Measurements from ENCODE around the gene PRKCH.
A peak's percentile ranks its signal among the peaks of the same experiment; 100 is the strongest.

PRKCH gene

DNA sequence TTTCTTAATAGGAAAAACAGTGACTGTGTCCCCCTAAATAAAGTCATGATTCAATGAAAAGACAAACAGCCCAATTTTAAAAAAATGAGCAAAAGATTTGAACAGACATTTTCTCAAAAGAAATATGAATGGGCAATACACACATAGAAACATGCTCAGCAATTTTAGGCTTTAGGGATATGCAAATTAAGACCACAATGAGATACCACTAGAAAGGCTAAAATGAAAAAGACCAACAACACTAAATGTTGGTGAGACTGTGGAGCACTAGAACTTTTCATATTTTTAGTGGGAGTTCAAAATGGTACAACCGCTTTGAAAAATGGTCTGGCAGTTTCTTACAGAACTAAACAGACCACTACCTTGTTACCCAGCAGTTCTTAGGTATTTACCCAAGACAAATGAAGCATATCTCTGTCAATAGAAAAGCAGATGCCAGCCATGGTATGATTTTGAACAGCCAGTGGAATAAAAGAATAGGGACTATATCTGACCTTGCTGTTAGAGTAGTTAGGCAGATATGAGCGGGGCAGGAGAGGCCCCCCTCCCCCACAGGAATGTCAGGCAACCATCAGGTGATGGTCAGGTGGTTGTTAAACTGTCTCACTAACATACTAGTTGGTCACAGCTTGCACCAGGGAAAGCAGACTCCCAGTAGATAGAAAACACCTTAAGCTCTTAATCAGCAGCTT lies 108.8 kb downstream of the PRKCH start:
- DNase-seq: no peak

DNA sequence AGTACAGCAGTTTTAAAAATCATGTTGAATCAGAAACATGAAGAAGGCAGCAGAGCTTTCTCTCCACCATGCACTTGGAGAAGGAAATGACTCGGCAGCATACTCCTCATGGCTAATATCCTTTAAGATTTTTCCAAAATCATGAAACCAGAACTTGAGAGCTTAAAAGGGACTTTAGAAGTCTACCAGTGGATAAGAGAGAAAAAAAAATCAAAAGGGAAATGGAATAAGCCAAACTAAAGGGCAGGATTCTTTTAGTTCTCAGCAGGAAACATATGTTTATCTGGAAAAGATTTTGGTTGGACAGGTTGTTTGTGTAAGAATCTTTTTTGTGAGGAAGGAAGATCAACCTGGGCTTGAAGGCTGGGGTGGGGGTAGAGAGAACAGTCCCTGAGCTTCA lies 111.8 kb downstream of the PRKCH start:
- peak in 2 of 4 experiments; percentile 30 to 34 for DNase-seq

DNA sequence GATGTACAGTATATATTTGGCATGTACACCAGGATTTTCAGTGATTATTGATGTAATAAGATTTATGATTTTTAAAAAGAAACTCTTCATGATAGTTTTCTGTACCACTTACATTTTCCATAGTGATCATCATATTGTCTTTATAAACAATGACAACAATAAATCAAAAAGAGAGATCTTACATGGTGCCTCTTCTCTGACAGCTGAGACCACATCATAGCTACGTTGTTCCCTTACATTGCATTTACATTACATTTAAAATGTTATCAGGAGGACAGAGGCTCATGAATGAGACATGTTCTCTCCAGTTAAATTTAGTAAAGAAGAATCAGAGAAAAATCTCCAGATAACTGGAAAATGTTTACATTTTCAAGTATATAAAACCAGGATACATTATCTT lies 112.4 kb downstream of the PRKCH start:
- no peak for DNase-seq

DNA sequence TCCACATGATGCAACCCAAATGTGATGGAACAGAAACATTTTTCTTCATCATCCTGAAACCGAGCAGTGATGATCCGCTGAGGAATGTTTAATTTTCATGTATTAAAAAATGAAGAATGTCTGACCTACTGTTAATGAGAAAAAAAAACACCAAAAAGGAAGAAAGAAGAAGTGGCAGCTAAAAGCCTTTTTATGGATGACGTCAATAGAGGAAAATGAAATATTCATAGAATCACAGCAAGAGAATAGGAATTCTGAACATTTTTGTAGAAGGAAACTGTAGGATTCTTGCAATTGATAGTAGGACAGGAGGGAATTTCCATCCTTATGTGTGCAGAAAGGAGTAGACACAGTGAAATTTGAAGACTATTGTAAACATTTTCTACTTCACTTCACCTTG lies 112.9 kb downstream of the PRKCH start:
- no peak for DNase-seq

DNA sequence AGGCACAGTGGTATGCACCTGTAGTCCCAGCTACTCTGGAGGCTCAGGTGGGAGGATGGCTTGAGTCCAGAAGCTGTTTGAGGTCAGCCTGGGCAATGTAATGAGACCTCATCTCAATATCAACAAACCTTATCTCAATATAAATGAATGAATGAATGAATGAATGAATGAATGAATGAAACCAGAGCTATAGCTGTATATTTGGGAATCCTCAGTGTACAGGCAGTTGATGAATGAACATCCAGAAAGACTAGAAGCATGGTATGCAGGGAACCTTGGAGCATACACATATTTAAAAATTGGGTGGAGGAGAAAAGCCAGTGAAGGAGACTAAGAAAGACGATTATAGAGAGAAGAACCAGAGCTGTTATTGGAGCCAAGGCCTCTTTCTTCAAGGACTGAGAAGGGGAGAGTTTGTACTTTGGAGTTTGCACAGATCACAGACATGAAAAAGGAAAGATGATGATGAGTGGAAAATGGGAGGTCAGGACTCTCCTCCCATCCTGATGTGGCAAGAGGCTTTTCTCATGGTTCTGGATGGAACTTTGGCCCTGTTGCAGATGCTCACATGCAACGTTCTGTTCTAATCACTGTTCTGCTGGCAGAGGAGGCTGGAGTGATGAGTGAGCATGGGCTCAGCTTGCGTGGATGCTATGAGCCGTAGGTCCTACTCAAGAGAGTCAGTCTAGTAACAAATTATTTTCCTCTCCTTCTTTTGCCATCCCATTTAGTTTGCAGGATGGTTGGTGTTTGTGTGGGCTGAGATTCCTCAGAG lies 114.4 kb downstream of the PRKCH start:
- DNase-seq: no peak

DNA sequence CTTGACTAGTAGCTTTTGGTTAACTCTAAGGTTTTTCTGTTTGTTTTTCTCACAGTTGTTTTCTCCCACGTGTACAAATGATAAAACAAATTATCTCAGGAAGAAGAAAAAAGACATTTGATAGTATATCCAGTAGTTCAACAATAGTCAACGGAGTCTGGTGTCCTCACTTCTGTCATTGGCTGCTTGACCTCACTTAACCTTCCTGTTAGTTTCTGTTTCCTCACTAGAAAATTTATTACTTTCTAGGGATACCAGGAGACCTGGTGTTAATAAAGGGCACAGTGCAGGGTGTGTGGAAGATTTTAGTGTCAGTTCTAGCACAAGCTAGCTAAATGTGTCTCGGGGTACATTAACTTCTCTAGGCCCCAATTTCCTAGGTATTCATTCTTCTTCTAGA lies 116.0 kb downstream of the PRKCH start:
- peak in 3 of 4 experiments; percentile 33 to 55 (median 51) for DNase-seq

DNA sequence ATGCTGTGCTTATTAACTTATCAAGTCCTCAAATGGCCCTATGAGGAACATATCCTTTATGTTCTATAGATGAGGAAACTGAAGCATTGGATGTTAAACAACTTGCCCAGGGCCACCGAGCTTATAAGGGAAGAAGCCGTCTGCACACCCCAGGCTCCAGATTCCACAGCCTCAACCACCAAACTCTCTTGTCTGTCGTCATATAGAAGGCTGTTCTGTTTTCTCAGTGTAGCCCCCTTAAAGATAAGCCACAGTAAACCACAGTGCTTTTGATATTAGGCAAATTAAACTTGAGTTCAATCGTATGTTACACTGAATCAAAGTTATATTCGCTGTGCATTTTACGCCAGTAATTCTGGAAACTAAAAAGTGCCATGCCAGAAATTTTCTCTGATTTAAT lies 116.7 kb downstream of the PRKCH start:
- DNase-seq: peak; percentile 22 to 40 (median 34)

DNA sequence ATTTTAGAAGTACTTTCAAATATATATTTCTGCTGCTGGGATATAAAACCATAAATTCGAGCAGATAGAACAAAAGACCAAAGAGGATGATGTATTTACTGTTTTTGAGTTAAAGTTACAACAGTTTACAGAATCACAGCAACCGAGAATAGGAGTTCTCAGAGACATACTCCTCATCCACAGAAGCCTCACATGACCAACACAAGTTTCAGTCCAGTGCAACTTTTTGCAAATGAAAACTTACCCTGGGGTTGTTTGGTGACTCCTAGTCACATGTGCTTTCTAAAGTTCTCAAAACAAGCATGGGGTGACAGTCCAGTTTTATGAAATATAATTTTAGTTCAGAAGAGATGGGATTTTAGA lies 117.1 kb downstream of the PRKCH start:
- peak; percentile 67 to 88 (median 77) for DNase-seq

DNA sequence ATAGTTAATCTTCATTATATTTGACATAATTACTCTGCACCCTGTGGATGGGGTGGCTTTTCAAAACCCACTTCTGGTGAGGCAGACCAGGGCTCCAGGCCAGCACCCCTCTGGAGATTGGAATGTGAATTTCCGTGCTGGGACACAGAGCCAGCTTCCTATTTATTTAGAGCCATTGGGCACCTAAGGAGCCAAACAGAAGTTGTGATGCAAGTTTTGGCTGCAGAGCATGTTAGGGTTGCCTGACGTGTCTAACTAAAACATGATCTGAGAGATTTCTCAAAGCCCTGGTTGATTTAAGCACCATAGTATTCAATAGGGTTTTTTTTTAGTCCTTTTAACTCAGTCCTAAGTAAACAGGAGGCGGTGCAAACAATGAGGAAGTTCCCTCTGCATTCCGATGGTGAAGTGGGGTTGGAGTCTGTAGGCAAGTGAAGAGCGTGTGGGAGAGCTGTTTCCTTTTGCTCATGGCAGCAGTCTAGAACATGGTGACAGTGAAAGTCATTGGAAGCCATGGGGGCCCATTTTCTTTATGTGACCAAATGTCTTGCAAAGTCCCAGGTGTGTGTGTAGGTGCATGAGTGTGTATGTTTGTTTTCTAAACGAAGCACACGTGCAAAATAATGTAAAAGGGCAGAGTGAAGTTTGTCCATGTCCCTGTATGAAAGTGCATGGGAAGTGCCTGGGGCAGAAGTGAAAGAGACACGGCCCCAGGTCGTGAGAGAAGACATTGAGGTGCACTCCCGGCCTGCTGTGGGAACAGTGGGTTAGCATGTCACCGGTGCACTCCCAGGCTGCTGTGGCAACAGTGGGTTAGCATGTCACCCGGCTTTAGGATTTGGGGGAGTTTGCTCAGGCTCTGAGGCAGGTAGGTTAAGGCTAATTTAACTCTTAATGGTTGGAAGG lies 117.7 kb downstream of the PRKCH start:
- peak; percentile 79 to 92 (median 87) for DNase-seq

DNA sequence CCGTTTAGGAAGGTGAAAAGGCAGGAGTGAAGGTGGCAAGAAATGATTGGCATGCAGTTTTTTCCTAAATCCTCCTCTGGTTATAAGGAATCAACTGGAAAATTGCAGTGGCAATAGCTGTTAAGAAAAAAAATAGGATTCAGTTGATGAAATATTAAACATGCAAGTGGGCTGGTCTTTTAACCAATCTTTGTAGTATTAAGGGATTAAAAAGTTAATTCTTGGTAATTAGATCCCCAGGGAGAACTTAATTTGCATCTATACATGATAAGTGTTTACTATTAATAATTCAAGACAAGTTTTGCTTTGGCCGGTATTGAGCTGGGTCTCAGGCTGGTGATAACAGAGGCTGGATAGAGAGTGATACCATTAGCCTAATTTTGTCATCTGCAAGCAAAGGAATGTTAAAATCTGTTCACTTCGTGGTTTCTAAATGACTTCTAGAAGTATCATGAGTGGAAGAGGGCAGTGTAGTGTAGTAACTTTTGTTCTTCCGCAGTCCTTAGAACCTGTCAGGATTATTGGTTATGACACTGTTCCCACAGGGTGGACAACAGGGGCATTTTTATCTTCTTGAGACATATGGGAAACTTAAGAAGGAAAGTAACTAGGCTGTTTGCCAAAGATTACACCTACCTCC lies 118.5 kb downstream of the PRKCH start:
- no peak for DNase-seq

DNA sequence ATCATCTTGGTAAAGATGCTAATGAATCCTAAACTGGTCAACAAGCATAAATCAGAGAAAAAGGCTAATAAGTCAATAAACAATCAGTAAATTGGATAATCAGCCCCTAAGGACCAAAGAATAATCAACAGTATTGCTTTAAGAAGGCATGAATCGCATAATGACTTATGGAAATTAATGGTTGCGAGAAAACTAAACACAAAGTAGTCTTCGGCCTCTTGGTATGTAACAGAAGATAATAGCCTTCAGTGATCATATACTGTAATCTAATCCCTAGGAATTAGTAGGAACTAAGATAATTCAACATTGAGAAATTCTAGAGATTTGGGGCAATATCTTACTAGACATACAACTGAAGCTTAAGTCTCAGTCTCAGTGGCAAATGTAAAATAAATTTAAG lies 122.1 kb downstream of the PRKCH start:
- no peak for DNase-seq

DNA sequence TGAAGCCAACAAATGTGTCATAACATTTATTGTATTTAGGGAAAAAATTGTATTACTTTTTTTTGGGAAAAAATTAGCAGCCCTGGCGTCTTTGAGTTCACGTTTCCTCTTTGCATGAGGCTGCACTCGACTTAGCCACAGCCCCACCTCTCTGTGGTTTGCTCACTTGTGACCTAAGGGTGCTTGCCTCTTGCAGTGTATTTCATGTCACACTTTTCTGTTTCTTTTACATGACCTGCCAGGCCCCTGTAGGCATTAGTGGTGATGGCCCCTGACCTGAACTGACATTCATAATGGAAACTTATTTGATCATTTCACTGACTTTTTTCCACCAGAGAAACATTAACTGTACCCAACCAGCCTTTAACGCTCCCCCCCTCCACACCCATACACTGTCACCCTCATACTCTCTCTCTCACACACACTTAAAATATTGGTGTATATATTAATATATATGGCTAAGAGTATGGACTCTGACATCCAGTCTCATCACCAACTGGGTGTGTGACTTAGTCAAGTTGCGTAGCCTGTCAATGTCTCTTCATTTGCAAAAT lies 122.9 kb downstream of the PRKCH start:
- DNase-seq: peak; percentile 58 to 77 (median 73)

DNA sequence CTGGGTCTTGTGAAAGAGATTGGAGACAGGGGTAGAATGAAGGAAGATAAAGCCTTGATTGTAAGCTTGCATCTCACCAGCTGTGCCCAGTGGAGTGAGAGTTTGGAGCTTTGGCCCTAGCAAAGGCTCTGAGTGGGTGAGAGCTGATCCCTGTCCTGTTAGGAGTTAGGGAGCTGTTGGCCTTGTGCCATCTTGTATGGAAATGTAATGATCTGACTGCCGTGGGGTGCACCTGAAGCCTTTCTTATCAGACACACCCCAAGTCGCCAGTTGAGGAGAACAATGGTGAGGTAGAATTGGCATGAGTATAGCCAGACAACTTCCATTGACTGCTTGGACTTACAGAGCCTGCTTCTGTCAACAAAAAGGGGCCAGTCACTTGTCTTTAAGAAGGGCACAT lies 130.1 kb downstream of the PRKCH start:
- DNase-seq: no peak

DNA sequence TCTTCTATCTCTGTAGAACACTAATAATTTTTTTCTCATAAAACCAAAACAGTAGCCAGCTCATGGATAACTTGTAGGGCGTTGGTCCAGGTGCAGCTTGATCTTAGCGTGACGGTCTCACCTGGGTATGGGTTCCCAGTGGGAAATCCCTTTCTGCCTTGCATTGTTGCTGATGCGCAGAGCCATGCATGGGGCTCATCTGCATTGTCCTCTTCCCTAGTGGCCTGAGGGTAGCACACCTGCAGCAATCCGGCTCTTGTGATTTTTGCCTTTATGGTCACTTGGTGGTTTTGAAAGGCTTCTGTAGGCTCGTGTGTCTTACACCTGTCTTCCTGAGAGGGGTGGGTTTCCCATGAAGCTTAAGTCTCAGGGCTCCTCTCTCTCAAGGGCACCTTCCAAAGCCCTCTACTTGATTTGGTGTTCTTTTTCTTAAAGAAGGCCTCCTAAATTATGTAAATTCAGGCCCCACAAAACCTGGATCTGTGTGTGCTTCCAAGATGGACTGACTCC lies 130.6 kb downstream of the PRKCH start:
- no peak for DNase-seq

DNA sequence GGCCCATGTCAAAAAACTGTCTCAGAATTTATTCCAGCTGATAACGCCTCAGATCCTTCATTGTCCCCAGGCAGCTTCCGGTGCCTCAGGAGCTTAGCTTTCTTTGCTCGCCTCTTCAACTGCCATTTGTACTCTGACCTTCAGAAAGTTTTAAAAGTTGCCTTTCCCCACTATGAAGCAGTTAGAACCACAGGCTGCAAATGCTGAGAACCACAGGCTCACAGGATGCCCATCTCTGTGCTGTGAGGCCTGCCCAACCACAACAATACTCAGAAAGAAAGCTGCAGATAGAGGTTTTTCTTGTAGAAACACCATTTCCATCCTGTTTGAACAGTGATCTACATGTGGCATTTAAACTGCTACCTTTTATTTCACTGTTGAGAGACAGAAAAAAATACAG lies 131.1 kb downstream of the PRKCH start:
- no peak for DNase-seq

DNA sequence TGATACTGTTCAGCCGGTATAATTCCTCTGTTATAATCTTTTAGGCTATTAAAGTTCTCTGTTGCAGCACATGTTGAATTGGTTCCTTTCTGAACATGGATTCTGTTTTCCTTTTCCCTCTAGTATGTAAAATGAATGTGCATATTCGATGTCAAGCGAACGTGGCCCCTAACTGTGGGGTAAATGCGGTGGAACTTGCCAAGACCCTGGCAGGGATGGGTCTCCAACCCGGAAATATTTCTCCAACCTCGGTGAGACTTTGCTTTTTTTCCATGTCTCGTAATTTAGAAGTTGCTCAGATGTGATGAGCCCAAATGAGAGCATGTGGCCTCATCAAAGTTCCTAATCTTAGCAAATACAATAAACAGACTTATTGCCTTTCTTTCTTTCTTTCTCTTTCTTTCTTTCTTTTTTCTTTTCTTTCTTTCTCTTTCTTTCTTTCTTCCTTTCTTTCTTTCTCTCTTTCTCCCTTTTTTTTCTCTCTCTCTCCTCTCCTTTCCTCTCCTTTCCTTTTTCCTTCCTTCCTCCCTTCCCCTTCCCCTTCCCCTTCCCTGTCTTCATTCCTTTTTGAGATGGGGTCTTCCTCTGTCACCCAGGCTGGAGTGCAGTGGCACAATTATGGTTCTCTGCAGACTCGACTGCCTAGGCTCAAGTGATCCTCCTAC lies 131.9 kb downstream of the PRKCH start:
- no peak for DNase-seq

DNA sequence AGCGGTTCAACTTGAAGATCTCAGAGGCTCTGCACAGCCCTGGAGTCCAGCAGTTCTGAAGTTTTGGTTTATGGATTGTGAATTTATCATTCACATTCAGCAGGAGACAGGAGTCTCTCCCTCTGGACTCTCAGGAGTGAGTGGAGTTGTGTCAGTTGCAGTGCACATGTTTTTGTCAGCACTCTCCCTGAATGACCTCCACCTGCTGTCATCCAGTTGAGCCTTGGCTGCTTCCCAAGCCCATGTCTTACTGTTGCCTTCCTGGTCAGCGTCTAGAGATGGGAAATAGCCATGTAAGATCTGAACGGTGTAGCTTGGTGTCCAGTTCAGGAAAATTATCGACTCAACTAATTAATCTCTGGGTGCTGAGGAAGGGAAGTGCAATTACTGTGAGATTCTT lies 133.2 kb downstream of the PRKCH start:
- no peak for DNase-seq

DNA sequence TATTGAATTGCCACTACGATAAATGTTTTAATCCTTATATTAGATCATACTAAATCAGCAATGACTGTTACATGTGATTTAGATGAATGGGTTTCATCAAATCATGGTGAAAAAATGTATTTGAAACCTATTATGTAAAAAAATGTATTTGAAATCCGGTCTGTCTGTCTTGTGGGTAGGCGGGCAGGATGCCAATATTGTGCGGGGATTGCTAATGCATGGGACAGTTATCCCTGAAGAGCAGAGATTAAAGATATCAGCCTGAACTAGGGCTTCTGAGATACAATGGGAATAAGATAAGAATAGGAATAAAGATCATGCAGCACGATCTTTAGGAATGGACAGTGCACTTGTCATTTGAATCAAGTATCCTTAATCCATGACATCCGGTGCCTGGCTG lies 134.0 kb downstream of the PRKCH start:
- DNase-seq: no peak

DNA sequence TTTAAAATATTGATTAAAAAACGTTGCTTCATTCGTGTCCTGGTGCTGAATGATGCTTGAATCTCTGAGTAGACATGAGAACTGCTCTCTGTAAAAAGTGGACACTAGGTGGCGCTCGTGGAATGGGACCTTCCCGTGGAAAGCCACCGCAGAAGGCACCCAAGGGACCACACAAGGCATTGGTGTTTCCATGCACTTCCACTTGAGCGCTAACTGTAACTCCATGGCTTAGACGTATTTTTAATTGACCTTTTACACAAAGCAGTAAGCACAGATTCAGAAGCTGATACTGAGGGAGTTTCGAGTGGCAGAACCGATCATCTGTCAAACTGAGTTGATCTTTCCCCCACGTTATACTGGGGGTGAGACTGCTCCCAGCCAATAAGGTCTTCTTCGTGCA lies 135.3 kb downstream of the PRKCH start:
- DNase-seq: peak; percentile 88 to 94 (median 94)

DNA sequence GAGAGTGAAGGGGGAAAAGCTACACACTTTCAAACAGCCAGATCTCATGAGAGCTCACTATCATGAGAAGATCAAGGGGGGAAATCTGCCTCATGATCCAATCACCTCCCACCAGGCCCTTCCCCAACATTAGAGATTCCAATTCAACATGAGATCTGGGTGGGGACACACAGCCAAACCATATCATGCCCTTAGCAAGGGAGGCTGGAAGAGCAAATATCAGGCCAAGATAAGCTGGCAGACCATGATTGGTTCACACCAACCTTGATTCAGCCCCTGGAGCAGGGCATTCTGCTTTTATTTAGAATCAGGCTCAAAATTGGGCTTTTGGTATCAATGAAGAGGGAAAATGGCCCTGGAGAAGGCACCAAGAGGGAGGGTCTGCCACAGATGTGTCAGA lies 137.4 kb downstream of the PRKCH start:
- no peak for DNase-seq

DNA sequence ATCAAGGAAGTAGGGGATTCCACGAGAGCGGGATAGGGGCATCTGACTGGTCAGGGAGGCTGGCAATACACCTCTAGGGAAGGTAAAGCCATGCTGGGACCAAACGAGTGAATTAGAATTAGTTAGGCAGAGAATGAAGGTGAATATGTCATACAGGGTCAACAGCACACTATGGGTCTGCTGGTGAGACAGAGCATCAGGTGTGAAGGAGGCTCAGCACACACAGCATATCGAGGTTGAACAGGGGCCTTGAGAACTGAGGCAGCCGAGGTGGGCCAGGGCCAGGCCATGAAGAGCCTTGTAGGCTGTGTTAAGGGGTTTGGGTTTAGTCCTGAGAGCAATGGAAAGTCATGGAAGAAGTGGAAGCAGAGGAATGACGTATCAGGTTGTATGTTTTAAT lies 137.8 kb downstream of the PRKCH start:
- DNase-seq: no peak

DNA sequence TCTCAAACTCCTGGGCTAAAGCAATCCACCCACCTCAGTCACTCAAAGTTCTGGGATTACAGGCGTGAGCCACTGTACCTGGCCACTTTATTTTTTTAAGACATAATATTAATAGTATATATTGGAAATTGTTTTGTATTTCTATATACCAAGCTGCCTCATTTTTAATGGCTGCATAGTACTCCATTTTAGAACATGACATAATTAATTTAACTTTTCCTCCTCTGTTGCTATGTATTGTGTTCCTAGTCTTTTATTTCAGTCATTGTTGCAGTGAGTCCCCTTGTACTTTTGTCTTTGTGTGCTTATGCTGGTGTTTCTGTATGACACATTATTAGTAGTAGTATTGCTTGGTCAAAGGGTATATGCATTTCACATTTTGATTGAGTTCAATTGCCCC lies 138.7 kb downstream of the PRKCH start:
- no peak for DNase-seq
